GM12875 (cell line): ENCODE data around the gene CDH2.

Experiments
- H3K4me3 ChIP-seq: one replicate; pipeline ENCODE4 v1.5.1; 2011; ENCODE audit warnings: low read depth, low read length, control low read depth
- TF ChIP-seq, protein P1 (sequence below): IDR thresholded peaks from 2 replicates; pipeline ENCODE4 v1.5.1; 2011; ENCODE audit warnings: low read depth, mild to moderate bottlenecking, control low read depth, inconsistent platforms, low read length, moderate library complexity, borderline replicate concordance; ENCODE audit not compliant: insufficient read depth

The CDH2 gene

DNA sequence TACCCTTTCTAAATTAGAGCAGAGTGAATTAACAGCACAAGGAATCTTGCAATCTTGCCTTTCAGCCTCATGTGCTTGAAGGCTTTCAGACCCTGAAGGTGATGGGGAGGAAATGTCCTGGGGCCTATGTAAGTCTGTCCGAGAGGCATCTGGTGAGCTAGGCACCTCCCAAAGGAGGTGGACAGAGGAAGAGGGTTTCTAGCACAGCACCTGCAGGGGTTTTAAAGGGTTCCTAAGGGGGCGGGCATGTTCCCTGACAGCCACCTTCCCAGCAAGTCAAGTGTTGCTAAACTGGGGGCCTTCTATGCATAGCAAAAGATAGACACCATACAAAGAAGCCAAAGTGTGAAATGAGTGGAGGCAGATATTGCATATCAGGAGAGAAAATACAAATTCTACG is 88.5 kb downstream of the CDH2 start:
- TF ChIP-seq, protein P1, sequence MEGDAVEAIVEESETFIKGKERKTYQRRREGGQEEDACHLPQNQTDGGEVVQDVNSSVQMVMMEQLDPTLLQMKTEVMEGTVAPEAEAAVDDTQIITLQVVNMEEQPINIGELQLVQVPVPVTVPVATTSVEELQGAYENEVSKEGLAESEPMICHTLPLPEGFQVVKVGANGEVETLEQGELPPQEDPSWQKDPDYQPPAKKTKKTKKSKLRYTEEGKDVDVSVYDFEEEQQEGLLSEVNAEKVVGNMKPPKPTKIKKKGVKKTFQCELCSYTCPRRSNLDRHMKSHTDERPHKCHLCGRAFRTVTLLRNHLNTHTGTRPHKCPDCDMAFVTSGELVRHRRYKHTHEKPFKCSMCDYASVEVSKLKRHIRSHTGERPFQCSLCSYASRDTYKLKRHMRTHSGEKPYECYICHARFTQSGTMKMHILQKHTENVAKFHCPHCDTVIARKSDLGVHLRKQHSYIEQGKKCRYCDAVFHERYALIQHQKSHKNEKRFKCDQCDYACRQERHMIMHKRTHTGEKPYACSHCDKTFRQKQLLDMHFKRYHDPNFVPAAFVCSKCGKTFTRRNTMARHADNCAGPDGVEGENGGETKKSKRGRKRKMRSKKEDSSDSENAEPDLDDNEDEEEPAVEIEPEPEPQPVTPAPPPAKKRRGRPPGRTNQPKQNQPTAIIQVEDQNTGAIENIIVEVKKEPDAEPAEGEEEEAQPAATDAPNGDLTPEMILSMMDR = no peak

DNA sequence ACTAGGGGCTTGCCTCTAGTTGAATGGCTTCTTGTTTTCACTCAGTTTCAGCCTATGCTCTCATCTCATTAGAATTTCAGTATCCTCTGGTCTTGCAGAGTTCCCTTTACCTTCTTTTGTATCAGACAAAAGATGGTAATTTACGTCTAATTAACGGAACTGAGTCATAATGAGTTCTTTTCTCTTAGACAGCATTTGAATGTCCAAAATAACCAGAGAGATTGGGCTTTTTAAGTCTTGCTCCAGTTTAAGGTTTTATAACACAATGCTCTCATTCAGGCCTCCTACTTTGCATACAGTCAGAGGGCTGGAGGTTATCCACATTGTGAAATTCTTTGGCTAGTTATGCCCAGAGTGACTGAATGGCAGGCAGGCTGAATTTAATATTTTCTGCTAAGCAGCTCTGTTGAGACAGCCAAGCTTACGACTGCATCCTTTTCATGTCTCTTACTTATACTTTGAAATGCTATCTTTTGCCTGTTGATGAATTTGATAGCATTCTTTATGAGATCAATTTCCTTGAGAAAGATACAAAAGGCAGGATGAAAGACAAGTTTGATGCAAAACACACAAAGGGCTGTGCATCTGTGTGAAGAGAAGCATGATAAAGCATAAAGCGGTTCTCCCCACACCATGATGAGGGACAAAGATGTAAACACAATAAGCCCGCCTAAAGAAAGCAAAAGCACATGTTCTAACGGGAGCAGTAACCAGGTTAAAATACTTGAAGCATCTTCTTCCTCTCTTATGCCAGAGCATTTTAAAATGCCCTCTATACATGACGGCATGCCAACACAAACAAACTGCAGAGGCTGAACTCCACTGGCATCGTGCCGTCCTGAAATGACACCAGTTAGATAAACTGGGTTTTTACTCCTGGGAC is 90.0 kb downstream of the CDH2 start:
- TF ChIP-seq, protein P1 = no peak

More for the DNA sequence above, 88.5 kb downstream of the CDH2 start:
- H3K4me3 ChIP-seq = no peak overlapping the region

DNA sequence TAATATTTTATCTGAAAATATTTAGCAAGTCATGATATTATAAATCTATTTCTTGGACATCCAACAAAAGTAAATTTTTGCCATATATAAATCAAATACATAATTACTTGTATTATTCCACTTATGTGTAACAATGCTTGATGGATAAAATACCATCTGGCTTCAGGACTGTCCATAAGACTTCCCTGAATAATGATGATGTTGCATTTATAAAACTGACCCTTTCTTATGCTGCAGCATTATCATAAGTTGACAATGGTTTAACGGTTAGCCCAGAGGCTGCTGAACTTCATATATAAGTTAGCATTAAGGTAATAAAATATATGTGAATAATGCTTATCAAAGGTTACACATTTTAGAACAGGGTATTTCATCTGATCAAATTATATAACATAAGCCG is 95.4 kb downstream of the CDH2 start:
- TF ChIP-seq, protein P1 = no peak

More for the DNA sequence above, 90.0 kb downstream of the CDH2 start:
- H3K4me3 ChIP-seq = no peak overlapping the region

DNA sequence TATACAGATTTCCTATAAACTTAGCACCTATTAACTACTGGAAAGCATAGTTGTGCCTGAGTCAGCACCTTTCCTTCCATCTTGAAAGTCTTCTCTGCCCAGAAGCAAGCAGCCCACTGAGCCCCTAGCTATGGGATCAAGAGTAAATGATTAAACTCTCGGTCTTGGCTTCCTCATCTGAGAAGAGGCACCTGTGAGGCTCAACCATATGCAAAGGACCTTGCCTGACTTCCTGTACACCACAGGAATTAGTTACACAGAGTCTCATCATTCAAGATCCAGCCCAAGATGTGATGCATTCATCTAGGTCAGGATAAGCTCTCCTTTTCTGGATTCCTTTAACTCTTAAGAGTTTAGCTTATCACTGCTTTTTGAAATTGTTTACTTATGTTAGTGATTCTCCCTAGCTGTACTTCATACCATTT is 96.0 kb downstream of the CDH2 start:
- no peak overlapping the region for H3K4me3 ChIP-seq
- TF ChIP-seq, protein P1 = no peak

More for the DNA sequence above, 95.4 kb downstream of the CDH2 start:
- no peak overlapping the region for H3K4me3 ChIP-seq

DNA sequence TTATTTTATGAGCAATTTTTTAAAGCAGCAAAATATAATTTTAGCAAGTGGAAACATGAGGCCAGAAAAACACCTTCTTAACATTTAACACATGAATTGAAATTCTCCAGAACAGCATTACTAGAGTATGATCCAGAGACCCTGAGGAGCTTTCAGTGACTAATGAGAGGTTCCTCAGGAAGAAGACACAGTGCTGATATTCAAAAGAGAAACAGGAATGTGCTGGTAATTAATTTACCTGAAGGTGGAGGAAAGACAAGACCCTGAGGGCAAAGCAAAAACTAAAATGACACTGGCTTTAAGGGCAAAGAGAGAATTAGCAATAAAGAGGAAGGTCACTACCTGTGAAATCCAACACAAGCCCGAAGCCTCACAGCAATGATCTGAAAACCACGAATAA is 97.0 kb downstream of the CDH2 start:
- H3K4me3 ChIP-seq = no peak overlapping the region
- TF ChIP-seq, protein P1 = no peak

DNA sequence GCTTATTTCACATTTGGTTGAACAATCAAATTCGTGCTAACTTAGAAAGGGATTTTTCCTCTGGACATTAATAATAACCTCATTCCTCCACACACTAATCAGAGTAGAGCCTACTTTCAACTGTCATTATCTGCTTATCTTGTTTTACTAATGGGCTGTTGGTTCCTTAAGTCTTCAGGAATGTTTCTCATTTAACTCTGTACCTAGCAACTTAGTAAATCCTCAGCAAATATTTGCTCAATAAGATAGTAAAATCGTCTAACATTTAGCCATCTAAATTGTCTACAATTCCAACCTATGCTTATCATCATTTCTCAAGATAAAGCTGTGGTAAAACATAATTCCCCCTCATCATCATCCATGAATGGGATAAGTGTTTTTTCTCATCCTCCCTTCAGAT is 98.1 kb downstream of the CDH2 start:
- TF ChIP-seq, protein P1 = no peak
- H3K4me3 ChIP-seq = no peak overlapping the region

DNA sequence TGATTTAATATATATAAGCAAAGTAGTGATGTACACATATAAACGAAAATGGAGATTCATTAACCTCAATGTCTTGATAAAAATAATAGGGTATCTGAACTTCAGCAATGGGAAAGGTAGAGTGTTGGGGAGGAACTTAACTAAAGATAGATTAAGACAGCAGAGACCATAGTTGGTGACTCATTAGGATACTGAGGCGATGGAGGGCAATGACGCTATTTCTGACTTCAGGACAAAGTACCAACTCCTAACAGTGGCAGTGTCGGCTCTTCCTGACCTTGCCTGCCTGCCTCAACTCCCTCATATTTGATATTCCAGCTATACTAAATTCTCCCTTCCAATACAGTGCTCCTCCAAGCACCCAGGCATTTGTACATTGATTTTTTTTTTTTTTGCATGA is 98.6 kb downstream of the CDH2 start:
- no peak overlapping the region for H3K4me3 ChIP-seq
- TF ChIP-seq, protein P1 = no peak
